HL-60 (cell line): Measurements from ENCODE around the gene NTRK2.

Source experiments
- CTCF ChIP-seq: IDR thresholded peaks from one replicate; pipeline ENCODE4 v1.5.1; 2011; ENCODE audit warnings: low read length, control low read depth, inconsistent platforms; ENCODE audit not compliant: insufficient read depth
- GABPA ChIP-seq: IDR thresholded peaks from 2 replicates; pipeline ENCODE4 v1.6.1; 2012; ENCODE audit warnings: low read depth
- POLR2AphosphoS5 ChIP-seq: IDR thresholded peaks from 2 replicates; pipeline ENCODE4 v1.6.1; 2012; ENCODE audit warnings: low read depth
- TF ChIP-seq, protein P1 (sequence below): IDR thresholded peaks from 2 replicates; pipeline ENCODE4 v1.6.1; 2012; ENCODE audit warnings: low read depth; ENCODE audit not compliant: insufficient replicate concordance

DNA sequence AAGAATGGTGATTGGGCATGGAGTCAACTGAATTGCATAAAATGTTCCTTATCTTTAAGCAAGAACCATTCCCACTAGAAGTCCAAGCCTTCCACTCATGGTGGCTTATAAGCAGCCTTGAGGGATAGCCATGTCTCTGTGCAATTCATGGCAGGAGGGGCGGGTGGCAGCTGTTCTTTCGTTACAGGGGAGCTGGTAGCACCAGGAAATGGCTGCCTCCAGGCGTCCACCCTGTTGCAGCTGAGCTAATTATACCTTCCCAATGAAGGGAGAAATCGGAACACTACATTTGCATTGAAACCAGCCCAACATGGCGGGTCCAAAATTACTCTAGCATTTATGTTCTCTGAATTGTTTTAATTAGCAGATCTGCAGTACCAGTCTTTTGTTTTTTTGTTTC is 289.8 kb downstream of the NTRK2 start:
- TF ChIP-seq CTCF (no peak), POLR2AphosphoS5 (no peak), GABPA (no peak)
- TF ChIP-seq, protein P1, sequence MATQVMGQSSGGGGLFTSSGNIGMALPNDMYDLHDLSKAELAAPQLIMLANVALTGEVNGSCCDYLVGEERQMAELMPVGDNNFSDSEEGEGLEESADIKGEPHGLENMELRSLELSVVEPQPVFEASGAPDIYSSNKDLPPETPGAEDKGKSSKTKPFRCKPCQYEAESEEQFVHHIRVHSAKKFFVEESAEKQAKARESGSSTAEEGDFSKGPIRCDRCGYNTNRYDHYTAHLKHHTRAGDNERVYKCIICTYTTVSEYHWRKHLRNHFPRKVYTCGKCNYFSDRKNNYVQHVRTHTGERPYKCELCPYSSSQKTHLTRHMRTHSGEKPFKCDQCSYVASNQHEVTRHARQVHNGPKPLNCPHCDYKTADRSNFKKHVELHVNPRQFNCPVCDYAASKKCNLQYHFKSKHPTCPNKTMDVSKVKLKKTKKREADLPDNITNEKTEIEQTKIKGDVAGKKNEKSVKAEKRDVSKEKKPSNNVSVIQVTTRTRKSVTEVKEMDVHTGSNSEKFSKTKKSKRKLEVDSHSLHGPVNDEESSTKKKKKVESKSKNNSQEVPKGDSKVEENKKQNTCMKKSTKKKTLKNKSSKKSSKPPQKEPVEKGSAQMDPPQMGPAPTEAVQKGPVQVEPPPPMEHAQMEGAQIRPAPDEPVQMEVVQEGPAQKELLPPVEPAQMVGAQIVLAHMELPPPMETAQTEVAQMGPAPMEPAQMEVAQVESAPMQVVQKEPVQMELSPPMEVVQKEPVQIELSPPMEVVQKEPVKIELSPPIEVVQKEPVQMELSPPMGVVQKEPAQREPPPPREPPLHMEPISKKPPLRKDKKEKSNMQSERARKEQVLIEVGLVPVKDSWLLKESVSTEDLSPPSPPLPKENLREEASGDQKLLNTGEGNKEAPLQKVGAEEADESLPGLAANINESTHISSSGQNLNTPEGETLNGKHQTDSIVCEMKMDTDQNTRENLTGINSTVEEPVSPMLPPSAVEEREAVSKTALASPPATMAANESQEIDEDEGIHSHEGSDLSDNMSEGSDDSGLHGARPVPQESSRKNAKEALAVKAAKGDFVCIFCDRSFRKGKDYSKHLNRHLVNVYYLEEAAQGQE, result no peak
